Measurements from ENCODE around the gene MRPL14. TPM values are rescaled to one million over a fixed set of nuclear protein-coding genes. Genes with fewer than 3 reads are reported as not detected.

Gene MRPL14
- total and polyA plus RNA-seq, 2 of the 8 experiments (the other 6 are each of a cell fraction or from before 2014, with no cell fraction given) = 82.0 to 97.1 TPM

GRCh38 chr6:44176130-44176761 is 49.0 kb upstream of the MRPL14 start (continued):
- no peak for TF ChIP-seq CHD7 (IDR thresholded peaks at IDR 0.05; ENCODE audit: insufficient replicate concordance, low read length)
- TF ChIP-seq HDAC2 (IDR thresholded peaks at IDR 0.05; ENCODE audit: borderline replicate concordance in 1 of 2, low read depth in 2 of 2, low read length in 2 of 2) = no peak
